GM10847 (cell line): Measurements from ENCODE around the gene PLXNA2.

ENCODE experiments used
- POLR2A ChIP-seq: IDR thresholded peaks from 2 replicates; pipeline ENCODE4 v1.6.1; 2011; ENCODE audit not compliant: insufficient read length; ENCODE audit errors: extremely low read depth

Gene PLXNA2

GRCh38 chr1:208080396-208081286 lies 163.5 kb downstream of the PLXNA2 start:
- TF ChIP-seq POLR2A: no peak

GRCh38 chr1:208079161-208079560 lies 165.0 kb downstream of the PLXNA2 start:
- no peak for TF ChIP-seq POLR2A

- no peak for TF ChIP-seq POLR2A
Measured at GRCh38 chr1:208078752-208079151, 165.4 kb downstream of the PLXNA2 start.

- no peak for TF ChIP-seq POLR2A
Measured at GRCh38 chr1:208077232-208078075, 166.7 kb downstream of the PLXNA2 start.

- no peak for TF ChIP-seq POLR2A
Measured at GRCh38 chr1:208074353-208074752, 169.8 kb downstream of the PLXNA2 start.

GRCh38 chr1:208071435-208072031 lies 172.7 kb downstream of the PLXNA2 start:
- no peak for TF ChIP-seq POLR2A

GRCh38 chr1:208069908-208070307 lies 174.3 kb downstream of the PLXNA2 start:
- no peak for TF ChIP-seq POLR2A

GRCh38 chr1:208069317-208069716 lies 174.9 kb downstream of the PLXNA2 start:
- TF ChIP-seq POLR2A: no peak

- TF ChIP-seq POLR2A: no peak
Measured at GRCh38 chr1:208068908-208069307, 175.3 kb downstream of the PLXNA2 start.

GRCh38 chr1:208068407-208068806 lies 175.8 kb downstream of the PLXNA2 start:
- no peak for TF ChIP-seq POLR2A

GRCh38 chr1:208066583-208066982 lies 177.6 kb downstream of the PLXNA2 start:
- no peak for TF ChIP-seq POLR2A

- no peak for TF ChIP-seq POLR2A
Measured at GRCh38 chr1:208065862-208066261, 178.3 kb downstream of the PLXNA2 start.

- no peak for TF ChIP-seq POLR2A
Measured at GRCh38 chr1:208061632-208062031, 182.6 kb downstream of the PLXNA2 start.

GRCh38 chr1:208061118-208061517 lies 183.1 kb downstream of the PLXNA2 start:
- no peak for TF ChIP-seq POLR2A

GRCh38 chr1:208060215-208060869 lies 183.8 kb downstream of the PLXNA2 start:
- no peak for TF ChIP-seq POLR2A
